NCI-H2171 treated with DMSO at 0.1 percent for 48 hours (cell line): ENCODE measurements around the gene CGB3.
"Not testable (repeated sequence)": the region's sequence is repeated elsewhere in the genome, so short reads cannot be mapped to it uniquely, and the experiment has no call there.

Experiments
- DNase-seq: peaks from one replicate; lab custom pipeline; 2025; lab: John Stamatoyannopoulos, UW

CGB3 gene

GRCh38 chr19:49042666-49043065 is 18.5 kb upstream of the CGB3 start:
- not testable (repeated sequence) for DNase-seq

- no peak for DNase-seq
These were observed 18.0 kb upstream of the CGB3 start for GRCh38 chr19:49042177-49042576.

GRCh38 chr19:49039736-49040135 is 15.6 kb upstream of the CGB3 start:
- not testable (repeated sequence) for DNase-seq

- not testable (repeated sequence) for DNase-seq
These were observed 14.6 kb upstream of the CGB3 start for GRCh38 chr19:49038557-49039276.

- DNase-seq: not testable (repeated sequence)
These were observed 14.0 kb upstream of the CGB3 start for GRCh38 chr19:49038111-49038510.

- DNase-seq: peak; percentile 68
These were observed 12.7 kb upstream of the CGB3 start, which contains the start of gene CGB1 for GRCh38 chr19:49036815-49037214. CGB1 (minus strand) TSS chr19:49036895; CDS start chr19:49036711, 184 bp downstream.

GRCh38 chr19:49031642-49032301 is 7.6 kb upstream of the CGB3 start, which contains the start of gene CGB2:
CGB2 (plus strand) TSS chr19:49031890; CDS start chr19:49032096, 206 bp downstream.
- DNase-seq: peak; percentile 84

GRCh38 chr19:49030323-49030722 is 6.2 kb upstream of the CGB3 start:
- DNase-seq: not testable (repeated sequence)

- not testable (repeated sequence) for DNase-seq
These were observed 5.6 kb upstream of the CGB3 start for GRCh38 chr19:49029749-49030148.

GRCh38 chr19:49028686-49029085 is 4.6 kb upstream of the CGB3 start:
- DNase-seq: not testable (repeated sequence)

- not testable (repeated sequence) for DNase-seq
These were observed 1.5 kb upstream of the CGB3 start for GRCh38 chr19:49025599-49025998.

GRCh38 chr19:49025088-49025487 is 955 bp upstream of the CGB3 start:
- DNase-seq: not testable (repeated sequence)

- no peak for DNase-seq
These were observed 2.0 kb downstream of the CGB3 start for GRCh38 chr19:49022116-49022515.

- DNase-seq: no peak
These were observed 2.9 kb downstream of the CGB3 start for GRCh38 chr19:49020931-49021895.

- no peak for DNase-seq
These were observed 3.8 kb downstream of the CGB3 start for GRCh38 chr19:49020342-49020741.

- DNase-seq: peak; percentile 22
These were observed 4.7 kb downstream of the CGB3 start for GRCh38 chr19:49019242-49019932.

- peak; percentile 28 for DNase-seq
These were observed 5.5 kb downstream of the CGB3 start for GRCh38 chr19:49018388-49019241.

GRCh38 chr19:49017666-49018351 is 6.3 kb downstream of the CGB3 start:
- peak; percentile 73 for DNase-seq

GRCh38 chr19:49017041-49017665 is 7.0 kb downstream of the CGB3 start, which contains the start of gene LHB:
LHB (minus strand) TSS chr19:49017091; CDS start chr19:49017081, 10 bp downstream.
- DNase-seq: no peak
